H1 (cell line): ENCODE measurements around the gene CAST. TPM values are rescaled to one million over a fixed set of nuclear protein-coding genes. Genes with fewer than 3 reads are reported as not detected.

Experiments used
- CTCF ChIA-PET: fragments of 300-600 bp; sonication (Branson Sonifier 250); formaldehyde crosslinking; loops from one replicate; lab custom pipeline; 2021; ENCODE audit not compliant: partially characterized antibody; lab: Charles Lee
- POLR2A ChIA-PET: fragments of 300-600 bp; sonication (Branson Sonifier 250); formaldehyde crosslinking; loops from one replicate; lab custom pipeline; 2021; ENCODE audit warnings: inconsistent platforms; ENCODE audit not compliant: partially characterized antibody; lab: Charles Lee
- DNase-seq, 2 experiments: peaks; one replicate each; pipeline versions ENCODE4 v3.0.0 to v3.0.0-alpha.2; 2010 to 2022; ENCODE audit warnings: low spot score in 2 of 2, low read depth in 1 of 2, mixed read lengths in 1 of 2
- FAIRE-seq: peaks from 2 replicates; lab custom pipeline; 2011; peaks lifted over from hg19 to GRCh38; lab: Jason Lieb, UNC
- H2AFZ ChIP-seq: 2 replicates; pipeline ENCODE4 v1.8.1; 2012; ENCODE audit warnings: low read length, inconsistent platforms
- H2AK5ac ChIP-seq: 2 replicates; pipeline ENCODE4 v1.6.1; 2013; ENCODE audit warnings: low read depth, low read length
- H2BK120ac ChIP-seq: replicated peaks from 2 replicates; pipeline ENCODE3; 2013; ENCODE audit warnings: low read depth, low read length, inconsistent platforms
- H2BK12ac ChIP-seq: 2 replicates; pipeline ENCODE4 v1.6.1; 2013; ENCODE audit warnings: low read depth, low read length
- H2BK15ac ChIP-seq: 2 replicates; pipeline ENCODE4 v1.6.1; 2013; ENCODE audit warnings: low read length
- H2BK20ac ChIP-seq: 2 replicates; pipeline ENCODE4 v1.6.1; 2013; ENCODE audit warnings: low read length
- H2BK5ac ChIP-seq: 2 replicates; pipeline ENCODE4 v1.6.1; 2013; ENCODE audit warnings: low read depth, low read length
- H3K14ac ChIP-seq: 2 replicates; pipeline ENCODE4 v1.6.1; 2013; ENCODE audit warnings: inconsistent platforms; ENCODE audit not compliant: insufficient read length
- H3K18ac ChIP-seq: 2 replicates; pipeline ENCODE4 v1.6.1; 2013; ENCODE audit warnings: low read length; ENCODE audit errors: extremely low read depth
- H3K23ac ChIP-seq: 2 replicates; pipeline ENCODE4 v1.6.1; 2013; ENCODE audit warnings: inconsistent platforms; ENCODE audit not compliant: insufficient read length
- H3K23me2 ChIP-seq: 2 replicates; pipeline ENCODE4 v1.6.1; 2013; ENCODE audit warnings: low read depth, low read length
- H3K27ac ChIP-seq: 2 replicates; pipeline ENCODE4 v1.6.1; 2011; ENCODE audit warnings: low read depth, low read length, inconsistent platforms
- H3K27me3 ChIP-seq, 4 experiments: replicated peaks in 1 of 4; 1 replicate in 1 of 4; 2 replicates in 3 of 4; pipeline versions ENCODE4 v1.6.1 to v1.8.1; 2011 to 2013; ENCODE audit warnings: low read length in 3 of 4, mild to moderate bottlenecking in 3 of 4, inconsistent platforms in 2 of 4, mixed read lengths in 2 of 4, moderate library complexity in 1 of 4; ENCODE audit not compliant: control insufficient read depth in 3 of 4, insufficient read depth in 3 of 4; ENCODE audit errors: extremely low read depth in 1 of 4
- H3K36me3 ChIP-seq, 4 experiments: 2 replicates each; pipeline versions ENCODE4 v1.6.1 to v1.8.1; 2011 to 2013; ENCODE audit warnings: mild to moderate bottlenecking in 4 of 4, low read length in 3 of 4, moderate library complexity in 2 of 4, control low read depth in 1 of 4, inconsistent platforms in 1 of 4; ENCODE audit not compliant: insufficient read depth in 4 of 4, control insufficient read depth in 2 of 4
- H3K4ac ChIP-seq: replicated peaks from 2 replicates; pipeline ENCODE3; 2013; ENCODE audit warnings: low read length, low read depth, mixed read lengths, inconsistent platforms; ENCODE audit not compliant: insufficient read length
- H3K4me1 ChIP-seq, 4 experiments: replicated peaks in 1 of 4; 1 replicate in 1 of 4; 2 replicates in 3 of 4; pipeline versions ENCODE4 v1.6.1 to v1.8.1; 2011 to 2013; ENCODE audit warnings: low read length in 3 of 4, inconsistent platforms in 2 of 4, mixed read lengths in 1 of 4; ENCODE audit not compliant: insufficient read depth in 4 of 4, control insufficient read depth in 3 of 4
- H3K4me2 ChIP-seq, 2 experiments: 2 replicates each; pipeline versions ENCODE4 v1.6.1 to v1.8.1; 2011 to 2013; ENCODE audit warnings: low read depth in 2 of 2, low read length in 2 of 2, control low read depth in 1 of 2, inconsistent platforms in 1 of 2, mild to moderate bottlenecking in 1 of 2; ENCODE audit not compliant: insufficient read depth in 1 of 2
- H3K4me3 ChIP-seq, 4 experiments: fragments of 200-600, 300-600 bp in 1 of 4; sonication (generic), shearing (Covaris generic), sonication (Bioruptor Twin) in 1 of 4; 2 replicates each; pipeline versions ENCODE4 v1.5.1 to v1.8.1; 2011 to 2016; ENCODE audit warnings: low read length in 4 of 4, low read depth in 3 of 4, control low read depth in 2 of 4, inconsistent platforms in 2 of 4, mild to moderate bottlenecking in 2 of 4, mixed read lengths in 1 of 4, moderate library complexity in 1 of 4; ENCODE audit not compliant: insufficient read depth in 2 of 4; ENCODE audit errors: extremely low read depth in 1 of 4
- H3K56ac ChIP-seq: replicated peaks from 2 replicates; pipeline ENCODE3; 2013; ENCODE audit warnings: low read depth, mild to moderate bottlenecking, mixed read lengths, low read length, inconsistent platforms; ENCODE audit not compliant: insufficient read length
- H3K79me1 ChIP-seq: 2 replicates; pipeline ENCODE4 v1.6.1; 2013; ENCODE audit warnings: low read depth, low read length, control low read depth
- H3K79me2 ChIP-seq, 2 experiments: 2 replicates each; pipeline versions ENCODE4 v1.6.1 to v1.8.1; 2012 to 2013; ENCODE audit warnings: low read length in 2 of 2, mild to moderate bottlenecking in 2 of 2, inconsistent platforms in 1 of 2; ENCODE audit not compliant: insufficient read depth in 2 of 2, control insufficient read depth in 1 of 2
- H3K9ac ChIP-seq, 4 experiments: replicated peaks in 1 of 4; 1 replicate in 1 of 4; 2 replicates in 3 of 4; pipeline versions ENCODE4 v1.6.1 to v1.8.1; 2011 to 2013; ENCODE audit warnings: low read depth in 3 of 4, low read length in 3 of 4, control low read depth in 2 of 4, mild to moderate bottlenecking in 2 of 4, moderate library complexity in 2 of 4, inconsistent platforms in 1 of 4; ENCODE audit errors: extremely low read depth in 1 of 4
- H3K9me3 ChIP-seq, 2 experiments: 2 replicates each; pipeline versions ENCODE4 v1.6.1 to v1.8.1; 2012 to 2013; ENCODE audit warnings: mild to moderate bottlenecking in 2 of 2, moderate library complexity in 2 of 2, control low read depth in 1 of 2, inconsistent platforms in 1 of 2, low read depth in 1 of 2, low read length in 1 of 2, mixed read lengths in 1 of 2; ENCODE audit not compliant: insufficient read depth in 2 of 2
- H4K20me1 ChIP-seq, 2 experiments: replicated peaks in 1 of 2; 2 replicates each; pipeline versions ENCODE3 to v1.8.1; 2011 to 2013; ENCODE audit warnings: inconsistent platforms in 2 of 2, low read length in 2 of 2, mild to moderate bottlenecking in 1 of 2; ENCODE audit not compliant: insufficient read depth in 2 of 2, control insufficient read depth in 1 of 2
- H4K5ac ChIP-seq: 2 replicates; pipeline ENCODE4 v1.6.1; 2013; ENCODE audit warnings: low read length, low read depth, mixed read lengths, inconsistent platforms; ENCODE audit not compliant: insufficient read length
- H4K8ac ChIP-seq: 2 replicates; pipeline ENCODE4 v1.8.0; 2013; ENCODE audit warnings: mild to moderate bottlenecking, moderate library complexity, low read length, inconsistent platforms; ENCODE audit not compliant: insufficient read depth; ENCODE audit errors: extremely low read depth
- H4K91ac ChIP-seq: replicated peaks from 2 replicates; pipeline ENCODE3; 2013; ENCODE audit warnings: low read length, mixed read lengths, inconsistent platforms; ENCODE audit not compliant: insufficient read length
- WGBS, 2 experiments: shearing (Covaris generic) in 1 of 2; methylation state at CpG; one replicate each; pipeline versions ENCODE4 v1.1.6 to v1.1.7; 2013 to 2015; ENCODE audit warnings: low lambda C conversion rate in 2 of 2, mixed read lengths in 2 of 2, inconsistent platforms in 1 of 2, low coverage in 1 of 2, missing lambda C conversion rate in 1 of 2; ENCODE audit not compliant: insufficient replicate concordance in 2 of 2, insufficient coverage in 1 of 2, insufficient read length in 1 of 2; ENCODE audit errors: extremely low coverage in 1 of 2, missing lambda C conversion rate in 1 of 2; 5-methylcytosine and 5-hydroxymethylcytosine counted together
- polyA plus RNA-seq, 7 experiments: library from polyadenylated mRNA; depleted of rRNA in 3 of 7; stranded (reverse) in 5 of 7; unstranded in 2 of 7; fragments of >200 nt in 5 of 7; fragments of 200-250 nt in 2 of 7; gene quantifications; 1 replicate in 5 of 7; 2 replicates in 1 of 7; 4 replicates in 1 of 7; pipeline versions ENCODE4 v1.2.1 to v1.2.3, GENCODE V29; 2011 to 2013; ENCODE audit warnings: missing spikeins in 2 of 7, mixed read lengths in 2 of 7
- total RNA-seq: library from RNA; stranded (reverse); fragmentation: NEBNext Ultra II Directional; extraction: Animal tissue kit (Norgen Biotek cat#: 25700); gene quantifications from 2 replicates; pipeline ENCODE4 v1.2.1, GENCODE V29; 2021

The CAST gene
- total and polyA plus RNA-seq, 2 of the 8 experiments (the other 6 are each of a cell fraction or from before 2014, with no cell fraction given): 9.0 to 48.2 TPM

DNA sequence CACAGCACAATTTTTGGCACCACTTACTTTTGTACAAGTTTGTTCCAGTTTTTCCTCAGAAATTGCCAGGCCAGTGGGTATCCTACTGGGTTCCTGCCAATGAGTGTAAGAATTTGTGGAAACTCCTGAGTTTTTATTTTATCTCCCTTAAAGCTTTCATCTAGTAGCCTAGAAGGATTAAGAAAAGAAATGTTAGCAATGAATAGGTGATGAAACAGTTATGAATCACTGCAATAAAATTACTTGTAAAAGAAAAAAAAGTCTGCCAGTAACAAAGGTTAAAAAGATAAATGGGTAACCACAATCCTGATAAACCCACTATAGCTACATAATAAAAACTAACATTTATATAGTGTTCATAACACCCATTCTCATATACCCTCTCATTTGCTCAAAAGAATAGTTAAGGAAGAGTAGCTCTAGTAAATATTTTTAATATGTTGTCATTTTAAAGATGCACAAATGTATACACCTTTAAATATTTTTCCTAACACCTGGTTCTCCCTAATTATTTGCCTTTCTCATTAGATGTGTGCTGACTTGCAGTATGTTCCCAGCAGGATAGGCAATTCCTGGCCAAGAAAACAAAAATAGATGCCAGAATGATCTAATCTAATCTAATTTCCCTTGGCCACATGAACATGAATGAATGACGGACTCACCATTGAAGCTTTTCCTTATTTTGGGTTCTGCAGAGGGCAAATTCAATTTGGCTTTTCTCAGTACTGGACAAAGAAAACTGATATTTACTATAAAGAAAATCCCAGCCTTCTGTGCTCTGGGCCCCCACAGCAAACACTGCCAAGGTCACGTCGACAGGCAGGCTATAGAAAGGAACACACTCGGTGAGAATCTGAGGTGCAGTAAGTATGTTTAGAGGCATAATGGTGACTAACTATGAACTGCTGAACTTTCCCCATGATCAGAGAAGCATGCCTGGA, 119.1 kb downstream of the CAST start:
- POLR2A ChIA-PET: no interaction called here
- Histone ChIP-seq H3K4me1 (no peaks in the 10 kb centered on the region), H2BK15ac (no peak overlapping the region), H3K56ac (no peak overlapping the region), H2AK5ac (no peak overlapping the region), H3K79me2 (no peaks in the 10 kb centered on the region), H3K27ac (no peak overlapping the region), H3K4me3 (no peak overlapping the region), H4K8ac (no peak overlapping the region), H3K36me3 (no peaks in the 10 kb centered on the region; a peak in 1 of 8 replicates), H4K5ac (no peak overlapping the region), H2BK120ac (no peak overlapping the region), H2BK5ac (no peak overlapping the region), H3K9ac (no peak overlapping the region), H3K4ac (no peak overlapping the region), H3K4me2 (no peak overlapping the region), H3K9me3 (no peaks in the 10 kb centered on the region), H3K23me2 (no peaks in the 10 kb centered on the region), H2AFZ (no peak overlapping the region), H3K18ac (no peak overlapping the region), H4K20me1 (no peaks in the 10 kb centered on the region), H2BK12ac (no peak overlapping the region), H3K79me1 (no peaks in the 10 kb centered on the region), H4K91ac (no peak overlapping the region), H3K27me3 (no peaks in the 10 kb centered on the region), H3K23ac (no peak overlapping the region), H3K14ac (no peak overlapping the region), H2BK20ac (no peak overlapping the region)
- CTCF ChIA-PET: interaction anchor here (0.6 to 1.2 kb wide), 3 partner anchors 85 to 1158 kb away, joined by 3 to 4 read pairs (median 3); no protein-coding TSS in a partner anchor
- FAIRE-seq (no peak), DNase-seq (no peak)
- WGBS, 2 experiments: 95% methylated on average over 4 of the region's 4 CpGs; no CpG with 5 or more reads in 1 of the 2 experiments
